NCI-H2196 (cell line): ENCODE measurements around the gene CYP1A1.

ENCODE experiments used
- DNase-seq: peaks from one replicate; lab custom pipeline; 2025; ENCODE audit not compliant: unreplicated experiment; lab: John Stamatoyannopoulos, UW

CYP1A1 gene, protein sequence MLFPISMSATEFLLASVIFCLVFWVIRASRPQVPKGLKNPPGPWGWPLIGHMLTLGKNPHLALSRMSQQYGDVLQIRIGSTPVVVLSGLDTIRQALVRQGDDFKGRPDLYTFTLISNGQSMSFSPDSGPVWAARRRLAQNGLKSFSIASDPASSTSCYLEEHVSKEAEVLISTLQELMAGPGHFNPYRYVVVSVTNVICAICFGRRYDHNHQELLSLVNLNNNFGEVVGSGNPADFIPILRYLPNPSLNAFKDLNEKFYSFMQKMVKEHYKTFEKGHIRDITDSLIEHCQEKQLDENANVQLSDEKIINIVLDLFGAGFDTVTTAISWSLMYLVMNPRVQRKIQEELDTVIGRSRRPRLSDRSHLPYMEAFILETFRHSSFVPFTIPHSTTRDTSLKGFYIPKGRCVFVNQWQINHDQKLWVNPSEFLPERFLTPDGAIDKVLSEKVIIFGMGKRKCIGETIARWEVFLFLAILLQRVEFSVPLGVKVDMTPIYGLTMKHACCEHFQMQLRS

DNA sequence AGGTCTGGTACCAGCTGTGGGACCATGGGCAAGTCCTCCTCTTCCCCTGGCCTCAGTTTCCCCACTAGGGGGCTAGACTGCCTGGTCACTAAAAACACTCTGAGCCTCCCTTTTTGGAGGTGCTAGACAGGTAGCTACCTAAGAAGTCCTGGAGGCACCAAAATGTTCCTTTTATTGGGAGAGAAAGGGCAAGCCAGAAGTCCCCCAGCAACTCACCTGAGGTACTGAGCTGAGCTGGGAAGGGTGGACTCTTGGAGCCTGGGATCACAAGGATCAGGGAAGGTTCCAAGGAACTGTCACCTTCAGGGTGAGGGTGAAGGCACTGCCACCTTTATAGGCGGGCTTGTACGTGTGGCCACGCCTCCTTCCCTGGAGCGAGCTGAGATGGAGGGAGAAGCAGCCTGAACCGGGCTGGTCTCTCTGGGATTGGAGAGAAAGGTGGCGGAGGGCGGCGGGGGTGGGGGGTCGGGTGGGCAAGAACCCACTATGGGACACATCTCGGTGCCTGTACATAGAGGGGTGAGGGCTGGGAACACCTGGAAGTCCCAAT lies at the start of gene CYP1A1:
Gene CYP1A1 (minus strand): TSS at position 304 of the 550 bp plus-strand sequence. CDS start 2,431 bp downstream, outside the sequence.
- peak; percentile 9 for DNase-seq

DNA sequence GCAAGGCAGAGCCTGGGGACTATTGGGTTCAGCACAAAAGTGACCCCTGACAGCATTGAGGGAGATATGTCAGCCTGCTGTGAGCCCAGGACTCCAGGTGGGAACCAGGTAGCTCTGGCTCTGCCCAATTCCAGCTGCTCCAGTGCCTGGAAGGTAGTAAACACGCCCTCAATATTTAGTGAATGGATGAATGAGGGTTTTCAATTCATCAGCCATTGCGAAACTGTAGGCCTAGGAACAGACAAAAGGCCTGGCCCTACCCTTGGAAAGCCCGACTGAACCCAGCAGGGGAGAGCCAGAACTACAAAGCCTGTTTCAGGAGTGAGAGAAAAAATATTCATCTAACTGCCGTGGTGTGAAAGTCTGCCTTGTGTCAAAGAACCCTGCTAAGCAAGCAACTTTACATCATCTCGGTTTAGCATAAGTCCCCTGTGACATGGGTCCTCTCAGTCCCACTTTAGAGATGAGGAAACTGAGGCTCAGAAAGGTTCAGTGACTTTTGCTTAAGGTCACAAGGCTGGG lies 48.5 kb upstream of the CYP1A1 start:
- peak; percentile 19 for DNase-seq

DNA sequence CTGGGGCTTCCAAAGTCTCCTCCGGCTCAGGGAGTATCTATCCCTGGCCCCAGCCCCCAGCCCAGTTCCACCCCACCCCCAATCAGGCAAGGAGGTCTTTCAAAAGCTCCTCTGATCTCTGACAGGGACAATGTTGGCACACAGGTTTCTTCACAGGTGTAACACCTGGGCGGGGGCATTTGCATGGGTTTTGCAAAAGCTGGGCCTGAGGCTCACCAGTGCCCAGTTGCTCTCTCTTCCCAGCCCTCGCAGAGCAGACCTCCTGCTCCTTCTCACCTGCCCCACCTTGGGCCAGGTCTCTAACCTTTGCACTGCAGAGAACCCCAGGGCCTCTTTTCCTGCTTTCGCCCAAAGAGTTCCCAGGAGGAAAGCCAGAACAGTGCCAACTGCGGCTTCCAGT lies 48.0 kb upstream of the CYP1A1 start:
- DNase-seq = no peak

DNA sequence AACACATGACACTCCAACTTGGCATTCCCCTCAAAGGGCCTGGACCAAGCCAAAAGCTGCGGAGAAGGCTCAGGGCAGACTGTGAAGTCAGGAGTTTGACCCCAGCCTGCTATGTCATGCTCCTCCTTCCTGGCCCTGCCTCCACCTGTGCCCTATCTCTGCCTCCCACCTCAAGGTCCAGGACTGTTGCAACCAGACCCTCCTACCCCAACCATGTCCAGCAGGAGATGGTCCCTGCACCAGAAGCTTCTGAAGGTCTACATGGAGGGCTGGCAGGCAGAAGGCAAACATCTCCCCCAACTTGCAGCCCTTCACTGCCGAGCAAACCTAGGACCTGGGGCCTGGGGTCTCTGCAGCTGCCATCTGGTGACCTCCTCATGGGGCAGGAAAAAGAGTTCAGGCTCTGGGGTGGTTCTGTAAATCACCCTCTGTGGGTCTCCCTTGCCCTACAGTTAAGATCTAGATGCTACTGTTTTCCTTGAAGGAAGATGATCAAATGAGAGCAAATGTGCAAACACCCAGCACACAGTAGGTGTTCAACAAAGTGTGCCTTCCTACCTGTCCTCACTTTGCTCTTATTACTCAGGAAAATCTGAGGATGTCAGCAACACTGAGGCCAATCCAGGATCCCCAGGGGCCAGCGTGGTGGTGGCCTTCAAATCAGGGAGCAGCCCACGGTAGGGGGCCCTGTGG lies 45.0 kb upstream of the CYP1A1 start:
- DNase-seq = no peak

DNA sequence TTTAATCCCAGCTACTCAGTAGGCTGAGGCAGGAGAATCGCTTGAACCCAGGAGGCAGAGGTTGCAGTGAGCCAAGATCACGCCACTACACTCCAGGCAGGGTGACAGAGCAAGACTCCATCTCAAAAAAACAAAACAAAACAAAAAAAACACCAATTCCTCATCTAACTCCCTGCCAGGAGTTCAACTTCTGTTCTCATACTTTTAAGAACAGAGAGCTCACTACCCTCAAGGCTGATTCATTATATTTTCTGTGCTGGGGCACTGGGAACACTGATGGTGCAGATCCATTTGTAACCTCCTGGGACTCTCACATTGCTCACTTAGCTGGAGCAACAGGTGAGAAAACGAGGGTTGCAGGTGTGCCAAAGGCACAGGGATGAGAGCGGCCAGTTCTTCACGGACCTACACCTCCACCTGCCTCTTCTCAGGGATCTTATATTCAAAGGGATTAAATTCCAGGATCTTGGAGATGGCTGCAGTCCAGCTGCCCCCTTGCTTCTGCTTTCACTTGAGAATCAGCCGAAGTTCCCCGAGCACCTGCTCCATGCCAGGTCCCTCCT lies 44.2 kb upstream of the CYP1A1 start:
- DNase-seq = no peak

DNA sequence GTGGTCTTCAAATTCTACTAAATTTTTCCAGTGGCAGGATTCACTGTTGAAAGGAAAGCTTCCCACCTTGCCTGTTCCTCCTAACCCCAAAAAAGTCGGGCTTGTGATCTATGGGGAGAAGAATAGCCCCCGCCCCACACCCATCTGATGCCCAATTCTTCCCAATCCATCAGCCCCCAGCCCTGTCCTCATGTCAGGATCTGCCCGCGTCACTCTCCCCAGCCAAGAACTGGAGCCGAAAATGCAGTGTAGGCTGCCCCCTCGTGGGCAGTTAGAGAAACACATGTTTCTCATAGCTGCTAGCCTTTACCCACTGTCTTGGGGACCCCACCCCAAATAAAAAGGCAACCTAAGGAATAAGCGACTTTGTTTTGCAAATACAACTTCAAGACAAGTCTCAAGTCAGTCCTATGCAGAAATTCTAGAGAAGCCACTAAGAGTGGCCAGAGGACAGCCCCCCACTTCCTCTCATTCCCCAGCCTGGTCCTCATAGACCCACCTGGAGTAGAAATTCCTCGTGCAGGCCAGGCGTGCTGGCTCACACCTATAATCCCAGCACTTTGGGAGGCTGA lies 43.5 kb upstream of the CYP1A1 start:
- DNase-seq = peak; percentile 17

DNA sequence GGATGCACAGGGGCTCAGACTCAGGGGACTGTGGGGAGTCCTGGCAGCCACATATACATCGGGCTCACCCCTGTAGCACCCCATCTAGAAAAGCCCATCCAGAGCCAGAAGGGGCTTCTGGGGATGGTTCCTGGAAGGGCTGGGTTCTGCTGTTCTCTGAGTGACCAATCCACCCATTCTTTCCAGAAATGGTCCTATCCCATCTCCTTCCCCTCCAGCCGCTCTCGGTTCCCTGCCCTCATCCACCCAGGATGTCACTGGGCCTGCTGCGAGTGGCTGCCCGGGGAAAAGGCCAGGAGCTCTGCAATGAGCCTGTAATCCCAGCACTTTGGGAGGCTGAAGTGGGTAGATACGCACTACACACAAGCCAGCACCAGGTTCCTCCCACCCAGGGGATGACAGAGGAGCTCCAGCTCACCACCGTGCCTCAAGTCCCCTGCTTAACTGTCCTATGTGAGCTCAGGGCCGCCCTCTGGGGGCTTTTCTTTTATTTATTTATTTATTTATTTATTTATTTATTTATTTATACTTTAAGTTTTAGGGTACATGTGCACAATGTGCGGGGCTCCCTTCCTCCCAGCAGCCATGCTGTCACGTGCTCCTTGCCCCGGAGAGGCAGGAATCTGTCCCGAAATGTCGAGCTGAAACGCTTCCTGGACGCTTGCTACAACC lies 42.9 kb upstream of the CYP1A1 start:
- no peak for DNase-seq

DNA sequence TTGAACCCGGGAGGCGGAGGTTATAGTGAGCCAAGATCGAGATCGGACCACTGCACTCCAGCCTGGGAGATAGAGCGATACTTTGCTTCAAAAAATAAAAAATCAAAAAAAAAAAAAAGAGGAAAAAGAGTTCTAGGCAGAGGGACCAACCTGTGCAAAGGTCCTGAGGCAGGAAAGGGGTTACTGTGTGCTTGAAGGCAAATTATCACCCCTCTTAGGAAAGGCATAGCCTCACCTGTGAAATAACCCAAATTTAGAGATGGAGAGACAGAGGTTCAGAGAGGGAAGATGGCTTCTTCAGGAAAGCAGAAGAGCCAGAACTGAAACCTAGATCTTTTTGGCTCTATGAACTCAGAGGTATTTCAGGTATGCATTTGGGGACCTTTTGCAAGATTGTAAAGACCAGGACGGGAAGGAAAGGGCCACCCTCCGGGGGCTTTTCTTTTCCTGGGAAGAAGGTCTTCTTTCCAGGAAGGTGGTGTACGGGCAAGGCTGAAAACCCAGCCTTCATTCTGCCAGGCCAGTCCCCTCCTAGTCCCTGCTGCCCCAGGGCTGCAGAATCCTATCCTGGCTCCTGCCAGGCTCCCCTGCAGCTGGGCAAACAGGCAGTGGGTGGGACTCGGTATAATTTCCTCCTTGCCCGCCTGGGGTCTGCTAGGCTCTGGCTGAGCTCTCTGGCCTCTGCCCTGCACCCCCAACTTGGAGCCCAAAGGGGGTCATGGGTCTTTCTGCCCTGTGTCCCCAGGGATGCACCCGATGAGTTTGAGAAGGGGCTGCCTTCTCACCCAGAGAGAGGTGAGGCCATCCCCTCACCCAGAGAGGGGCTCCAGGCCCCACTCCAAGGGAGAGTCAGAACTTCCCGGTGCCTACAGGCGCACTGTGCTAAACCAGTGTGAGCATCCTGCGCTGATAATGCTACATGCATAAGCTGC lies 42.1 kb upstream of the CYP1A1 start:
- DNase-seq = no peak

DNA sequence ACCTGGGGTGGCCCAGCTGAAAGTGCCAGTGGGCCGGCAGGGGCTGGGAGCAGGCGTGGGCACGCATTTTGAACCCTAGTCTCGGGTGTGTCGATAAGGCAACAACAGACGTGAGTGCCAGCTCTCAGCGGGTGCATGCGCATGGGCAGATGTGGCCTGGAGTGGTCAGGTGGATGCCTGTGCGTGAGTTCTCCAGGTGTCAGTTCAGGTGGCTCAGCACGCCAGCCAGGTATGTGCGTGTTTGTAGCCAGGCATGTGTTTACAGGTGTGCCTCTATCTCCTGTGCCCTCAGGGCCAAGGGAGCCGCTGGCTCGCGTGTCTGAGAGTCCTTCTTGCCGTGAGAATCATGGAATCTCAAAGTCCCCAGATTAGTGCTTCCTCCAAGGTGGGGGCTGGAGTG lies 38.1 kb upstream of the CYP1A1 start:
- no peak for DNase-seq

DNA sequence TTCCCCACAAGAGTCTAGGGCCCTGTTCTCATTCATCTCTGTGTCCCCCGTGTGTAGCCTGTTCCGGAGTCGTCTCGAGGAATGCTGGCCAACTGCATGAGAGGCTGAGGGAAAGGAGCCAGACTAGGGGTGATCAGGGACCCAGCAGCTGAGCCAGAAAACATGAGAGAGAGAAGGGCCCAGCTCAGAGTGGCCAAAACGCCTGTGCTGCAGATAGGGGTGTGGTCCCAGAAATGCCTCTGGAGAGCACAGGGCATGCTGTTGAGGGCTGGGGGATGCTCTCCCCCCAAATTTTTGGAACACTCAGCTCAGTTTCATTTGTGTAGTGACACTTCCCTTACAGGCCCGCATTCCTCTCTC lies 37.4 kb upstream of the CYP1A1 start:
- no peak for DNase-seq

DNA sequence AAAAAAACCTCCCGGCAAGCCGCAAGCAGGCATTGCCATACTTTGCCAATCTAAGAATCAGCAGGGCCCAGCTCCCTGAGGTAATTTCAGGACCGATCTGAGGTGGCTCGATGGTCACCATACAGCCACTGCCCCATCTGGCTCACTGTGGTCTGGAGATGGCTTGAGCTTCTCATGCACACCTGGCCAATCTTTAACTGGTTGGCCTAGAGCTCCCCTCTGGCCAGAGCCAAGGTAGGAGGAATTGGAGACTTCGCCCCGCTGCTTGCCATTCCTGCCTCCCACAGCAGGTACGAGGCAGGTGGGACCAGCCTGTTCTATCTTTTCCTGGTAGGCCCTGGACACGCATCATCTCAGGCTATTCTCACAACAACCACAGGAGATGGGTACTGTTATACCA lies 33.4 kb upstream of the CYP1A1 start:
- no peak for DNase-seq

DNA sequence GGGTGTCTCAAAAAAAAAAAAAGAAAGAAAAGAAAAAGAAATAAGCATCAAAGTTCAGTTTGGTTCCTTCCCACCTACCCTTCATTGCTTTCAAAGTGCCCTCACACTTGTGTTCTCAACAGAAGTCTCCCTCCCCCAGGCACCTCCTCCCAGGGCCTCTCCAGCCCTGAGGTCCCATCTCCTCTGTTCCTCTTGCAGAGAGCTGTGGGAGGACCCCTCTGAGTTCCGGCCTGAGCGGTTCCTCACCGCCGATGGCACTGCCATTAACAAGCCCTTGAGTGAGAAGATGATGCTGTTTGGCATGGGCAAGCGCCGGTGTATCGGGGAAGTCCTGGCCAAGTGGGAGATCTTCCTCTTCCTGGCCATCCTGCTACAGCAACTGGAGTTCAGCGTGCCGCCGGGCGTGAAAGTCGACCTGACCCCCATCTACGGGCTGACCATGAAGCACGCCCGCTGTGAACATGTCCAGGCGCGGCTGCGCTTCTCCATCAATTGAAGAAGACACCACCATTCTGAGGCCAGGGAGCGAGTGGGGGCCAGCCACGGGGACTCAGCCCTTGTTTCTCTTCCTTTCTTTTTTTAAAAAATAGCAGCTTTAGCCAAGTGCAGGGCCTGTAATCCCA lies 29.4 kb upstream of the CYP1A1 start:
- DNase-seq = no peak

DNA sequence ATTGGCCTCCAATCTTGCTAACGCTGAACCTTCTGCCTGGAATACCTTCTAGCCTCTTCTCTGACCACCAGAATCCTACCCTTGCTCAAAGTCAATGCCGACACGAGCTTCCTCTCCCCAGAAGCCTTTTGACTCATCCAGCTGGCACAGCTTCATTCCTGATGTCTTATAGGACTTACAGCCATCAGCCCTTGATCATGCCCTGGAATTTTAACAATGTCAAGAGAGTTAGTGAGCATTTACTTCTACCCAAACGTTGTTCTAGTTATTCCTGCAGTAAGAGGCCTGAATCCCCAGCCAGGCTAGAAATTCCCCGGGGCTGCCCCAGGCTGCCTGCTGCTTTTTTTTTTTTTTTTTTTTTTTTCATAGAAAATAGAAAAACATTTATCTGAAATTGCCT lies 27.2 kb upstream of the CYP1A1 start:
- DNase-seq = no peak

DNA sequence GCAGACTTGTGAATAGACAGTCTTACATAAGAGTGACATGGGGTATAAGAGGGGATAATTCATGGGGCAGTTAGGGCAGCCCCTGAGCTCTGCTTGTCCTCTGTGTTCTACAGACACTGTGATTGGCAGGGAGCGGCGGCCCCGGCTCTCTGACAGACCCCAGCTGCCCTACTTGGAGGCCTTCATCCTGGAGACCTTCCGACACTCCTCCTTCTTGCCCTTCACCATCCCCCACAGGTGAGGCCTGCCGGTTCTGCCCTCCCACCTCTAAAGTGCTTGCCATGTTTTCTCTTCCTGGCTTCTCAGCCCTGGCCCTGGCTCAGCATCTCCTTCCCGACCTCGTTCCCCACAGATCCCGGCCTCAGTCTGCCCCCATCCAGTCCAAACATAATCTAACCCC lies 26.7 kb upstream of the CYP1A1 start:
- no peak for DNase-seq

DNA sequence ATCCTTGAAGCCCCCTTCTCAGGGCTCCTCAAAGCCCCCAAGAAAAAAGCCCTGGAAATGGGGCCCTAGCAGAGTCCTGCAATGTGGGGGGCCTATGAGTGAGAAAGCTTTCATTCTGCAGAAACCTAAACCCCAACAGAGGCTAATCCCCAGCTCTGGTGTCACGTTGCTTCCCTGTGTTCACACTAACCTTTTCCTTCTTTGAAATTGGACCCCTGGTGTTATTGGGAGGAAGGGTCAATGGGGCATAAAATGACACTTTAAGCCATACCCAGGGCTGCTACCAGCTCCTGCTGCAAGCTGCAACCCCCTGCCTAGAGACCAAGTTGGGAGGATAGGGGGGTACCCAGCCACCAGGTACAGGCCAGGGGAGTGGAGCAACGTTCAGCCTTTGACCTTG lies 25.4 kb upstream of the CYP1A1 start:
- DNase-seq = no peak

DNA sequence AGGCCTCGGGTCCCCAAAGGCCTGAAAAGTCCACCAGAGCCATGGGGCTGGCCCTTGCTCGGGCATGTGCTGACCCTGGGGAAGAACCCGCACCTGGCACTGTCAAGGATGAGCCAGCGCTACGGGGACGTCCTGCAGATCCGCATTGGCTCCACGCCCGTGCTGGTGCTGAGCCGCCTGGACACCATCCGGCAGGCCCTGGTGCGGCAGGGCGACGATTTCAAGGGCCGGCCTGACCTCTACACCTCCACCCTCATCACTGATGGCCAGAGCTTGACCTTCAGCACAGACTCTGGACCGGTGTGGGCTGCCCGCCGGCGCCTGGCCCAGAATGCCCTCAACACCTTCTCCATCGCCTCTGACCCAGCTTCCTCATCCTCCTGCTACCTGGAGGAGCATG lies 24.5 kb upstream of the CYP1A1 start:
- DNase-seq = no peak

DNA sequence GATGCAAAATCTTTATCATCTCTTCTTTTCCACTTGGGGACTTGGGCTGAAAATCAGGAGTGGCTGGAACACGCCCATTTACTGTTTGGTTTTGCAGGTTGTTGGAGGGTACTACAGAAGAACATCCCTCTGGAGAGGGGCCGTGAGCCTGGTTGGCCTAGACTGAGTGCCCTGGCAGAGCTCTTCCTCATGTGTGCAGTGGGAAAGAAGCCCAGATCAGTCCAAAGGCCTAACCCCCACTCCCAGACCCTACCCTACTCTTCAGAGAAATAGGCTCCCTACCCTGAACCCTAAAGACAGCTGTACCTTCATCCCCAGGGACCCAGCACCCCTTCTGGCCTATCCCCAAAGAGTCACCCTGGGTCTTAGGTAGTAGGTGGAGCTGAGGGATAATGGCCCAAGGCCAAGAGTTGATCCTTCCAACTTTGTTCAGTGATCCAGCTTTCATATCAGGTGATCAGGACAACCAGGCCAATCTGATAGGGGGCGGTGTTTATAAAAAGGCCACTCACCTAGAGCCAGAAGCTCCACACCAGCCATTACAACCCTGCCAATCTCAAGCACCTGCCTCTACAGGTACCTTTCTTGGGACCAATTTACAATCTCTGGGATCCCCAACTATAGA lies 23.1 kb upstream of the CYP1A1 start, which contains the start of gene CYP1A2:
Gene CYP1A2 (plus strand): TSS at position 524 of the 625 bp plus-strand sequence. CDS start 894 bp downstream, outside the sequence.
- no peak for DNase-seq

DNA sequence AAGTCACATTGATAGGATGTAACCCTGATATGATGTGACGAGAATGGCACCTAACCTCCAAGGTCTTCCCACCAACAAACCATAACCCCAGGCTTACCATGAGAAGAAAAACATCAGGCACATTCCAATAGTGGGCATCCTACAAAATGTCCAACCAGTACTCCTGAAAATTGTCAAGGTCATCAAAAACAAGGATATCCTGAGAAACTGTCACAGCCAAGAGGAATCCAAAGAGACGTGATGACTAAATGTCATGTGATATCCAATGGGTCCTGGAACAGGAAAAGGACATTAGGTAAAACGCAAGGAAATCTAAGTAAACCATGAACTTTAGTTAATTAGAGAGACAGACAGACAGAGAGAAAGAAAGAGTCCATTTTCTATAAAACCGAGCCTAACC lies 21.1 kb upstream of the CYP1A1 start:
- no peak for DNase-seq

DNA sequence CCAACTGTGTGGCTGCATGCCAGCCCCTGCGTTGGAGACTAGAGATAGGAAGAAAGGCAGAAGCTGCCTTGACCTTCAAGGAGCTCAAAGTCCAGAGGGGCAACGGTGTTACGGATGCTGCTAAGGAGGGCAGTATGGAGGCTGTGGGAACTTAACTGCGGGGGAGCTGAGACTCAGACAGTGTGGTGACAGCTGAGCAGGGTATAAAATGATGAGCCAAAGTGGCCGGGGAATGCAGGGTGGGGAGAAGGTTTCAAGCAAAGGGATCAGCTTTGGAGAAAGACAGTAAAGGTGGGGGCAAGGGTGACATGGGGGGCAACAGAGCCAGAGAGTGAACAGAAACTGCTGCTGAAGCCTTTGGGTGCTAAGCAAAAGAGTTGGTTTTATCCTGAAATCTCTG lies 17.1 kb upstream of the CYP1A1 start:
- no peak for DNase-seq
